Lung (tissue), 12 donors: ENCODE data around the gene NKX3-2. TPM values are rescaled to one million over a fixed set of nuclear protein-coding genes. Genes with fewer than 3 reads are reported as not detected.

Experiments used
- ATAC-seq: fragments of 200-7000 bp; cut with Tn5 transposase; one replicate; pipeline ENCODE4 v1.9.1; 2020; ENCODE audit warnings: moderate number of reproducible peaks; ENCODE audit not compliant: insufficient read depth, low FRiP score
- DNase-seq, 3 donors: peaks; one replicate each; pipeline ENCODE4 v3.0.0-alpha.2; 2013 to 2017
- H3K27ac ChIP-seq, 2 donors: one replicate each; pipeline ENCODE4 v1.5.1; 2013; ENCODE audit warnings: mild to moderate bottlenecking in 2 of 2, moderate library complexity in 2 of 2, control low read depth in 1 of 2, inconsistent platforms in 1 of 2, low read depth in 1 of 2, low read length in 1 of 2
- H3K27me3 ChIP-seq, 3 donors: one replicate each; pipeline ENCODE4 v1.5.1; 2013; ENCODE audit warnings: low read length in 2 of 3; ENCODE audit not compliant: control insufficient read depth in 3 of 3, insufficient read depth in 3 of 3
- H3K36me3 ChIP-seq, 4 donors: one replicate each; pipeline ENCODE4 v1.5.1; 2013; ENCODE audit warnings: low read length in 4 of 4, mild to moderate bottlenecking in 1 of 4, moderate library complexity in 1 of 4; ENCODE audit not compliant: control insufficient read depth in 4 of 4, insufficient read depth in 4 of 4
- H3K4me1 ChIP-seq, 5 donors: one replicate each; pipeline ENCODE4 v1.5.1; 2013; ENCODE audit warnings: low read length in 5 of 5, mild to moderate bottlenecking in 2 of 5, moderate library complexity in 1 of 5; ENCODE audit not compliant: control insufficient read depth in 5 of 5, insufficient read depth in 5 of 5
- H3K4me3 ChIP-seq: one replicate; pipeline ENCODE4 v1.5.1; 2013; ENCODE audit warnings: mild to moderate bottlenecking, control low read depth, moderate library complexity
- H3K9ac ChIP-seq, 2 donors: one replicate each; pipeline ENCODE4 v1.5.1; 2013; ENCODE audit warnings: low read length in 2 of 2, control low read depth in 1 of 2; ENCODE audit not compliant: insufficient read depth in 1 of 2
- H3K9me3 ChIP-seq, 4 donors: one replicate each; pipeline ENCODE4 v1.5.1; 2013; ENCODE audit warnings: low read length in 3 of 4, mild to moderate bottlenecking in 1 of 4, moderate library complexity in 1 of 4; ENCODE audit not compliant: control insufficient read depth in 4 of 4, insufficient read depth in 3 of 4
- CTCF ChIP-seq: IDR thresholded peaks from 2 replicates; pipeline ENCODE4 v1.5.1; 2012; ENCODE audit warnings: mild to moderate bottlenecking; ENCODE audit errors: control extremely low read depth, extremely low read depth
- WGBS, 2 donors: extraction: QIAGEN DNeasy Blood & Tissue Kit; methylation state at CpG; one replicate each; pipeline ENCODE4 v1.1.7; 2013; 5-methylcytosine and 5-hydroxymethylcytosine counted together
- polyA plus RNA-seq, 2 donors: library from polyadenylated mRNA; stranded (reverse); fragments of 200-250 nt; gene quantifications; one replicate each; pipeline ENCODE4 v1.2.1, GENCODE V29; 2013
- total RNA-seq, 2 donors: library from RNA; depleted of rRNA in 1 of 2; stranded (reverse); fragments of >200 nt in 1 of 2; gene quantifications; one replicate each; pipeline ENCODE4 v1.2.1, GENCODE V29; 2014 to 2021
- donor health status: control.
- donor health status: control.
- donor health status: Bipolar disorder and iron deficiency.
- donor health status: healthy.
- donor health status: DM: yes; HTN: yes; CAD: no.

NKX3-2 gene
- total and polyA plus RNA-seq, 4 donors, result not detected

GRCh38 chr4:13493793-13494192 lies 50.5 kb downstream of the NKX3-2 start:
- no peak for TF ChIP-seq CTCF
- no peak for ATAC-seq
- Histone ChIP-seq H3K9ac (no peak overlapping the region), H3K36me3 (no peaks in the 10 kb centered on the region), H3K4me1 (no peaks in the 10 kb centered on the region), H3K27me3 (peaks cover 0 to 12% (median 2%) of the 10 kb centered on the region in 3 donors), H3K27ac (no peak overlapping the region), H3K9me3 (no peaks in the 10 kb centered on the region), H3K4me3 (no peak overlapping the region)
- DNase-seq, result no peak

DNA sequence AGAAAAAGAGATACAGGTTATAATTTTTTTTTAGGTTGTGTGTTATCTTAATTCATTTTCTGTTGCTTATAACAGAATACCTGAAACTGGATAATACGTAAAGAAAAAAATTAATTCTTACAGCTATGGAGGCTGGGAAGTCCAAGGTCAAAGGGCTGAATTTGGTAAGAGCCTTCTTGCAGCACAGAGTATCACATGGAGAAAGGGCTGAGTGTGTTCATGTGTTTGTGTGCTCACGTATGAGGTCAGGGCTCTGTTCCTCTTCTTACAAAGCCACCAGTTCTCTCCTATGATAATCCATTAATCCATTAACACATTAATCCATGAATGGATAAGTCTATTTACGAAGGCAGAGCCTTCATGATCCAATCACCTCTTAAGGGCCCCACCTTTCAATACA lies 51.6 kb downstream of the NKX3-2 start:
- 77 to 79% methylated on average over 3 of the region's 3 CpGs for WGBS, 2 donors
- H3K27ac ChIP-seq, result no peak overlapping the region
- no peaks in the 10 kb centered on the region for H3K36me3 ChIP-seq
- DNase-seq (no peak), ATAC-seq (no peak)
- no peaks in the 10 kb centered on the region for H3K9me3 ChIP-seq
- H3K4me1 ChIP-seq, result no peaks in the 10 kb centered on the region
- H3K9ac ChIP-seq, result no peak overlapping the region
- H3K27me3 ChIP-seq, result peaks cover 0 to 7% (median 0%) of the 10 kb centered on the region in 3 donors
- no peak for TF ChIP-seq CTCF
- no peak overlapping the region for H3K4me3 ChIP-seq

Other genes starting within 250 kb of the NKX3-2 start
- gene RAB28, start 60.2 kb downstream of the NKX3-2 start, total RNA-seq, result 10 to 100 TPM; 16.3 to 27.7 TPM
- 10 to 100 TPM; 11.3 to 13.8 TPM for gene RAB28, start 60.2 kb downstream of the NKX3-2 start, polyA plus RNA-seq
- 10 to 100 TPM; 30.1 to 83.9 TPM for gene BOD1L1, start 83.2 kb upstream of the NKX3-2 start, total RNA-seq
- 10 to 100 TPM in 1 of 2 donors, 1 to 10 TPM in 1; 8.5 to 17.8 TPM for gene BOD1L1, start 83.2 kb upstream of the NKX3-2 start, polyA plus RNA-seq